ENCODE results near the gene NFIB. TPM values are rescaled to one million over a fixed set of nuclear protein-coding genes. Genes with fewer than 3 reads are reported as not detected.

The NFIB gene
- total RNA-seq, 2 donors from 2014 or later, result 74.4 to 80.1 TPM

DNA sequence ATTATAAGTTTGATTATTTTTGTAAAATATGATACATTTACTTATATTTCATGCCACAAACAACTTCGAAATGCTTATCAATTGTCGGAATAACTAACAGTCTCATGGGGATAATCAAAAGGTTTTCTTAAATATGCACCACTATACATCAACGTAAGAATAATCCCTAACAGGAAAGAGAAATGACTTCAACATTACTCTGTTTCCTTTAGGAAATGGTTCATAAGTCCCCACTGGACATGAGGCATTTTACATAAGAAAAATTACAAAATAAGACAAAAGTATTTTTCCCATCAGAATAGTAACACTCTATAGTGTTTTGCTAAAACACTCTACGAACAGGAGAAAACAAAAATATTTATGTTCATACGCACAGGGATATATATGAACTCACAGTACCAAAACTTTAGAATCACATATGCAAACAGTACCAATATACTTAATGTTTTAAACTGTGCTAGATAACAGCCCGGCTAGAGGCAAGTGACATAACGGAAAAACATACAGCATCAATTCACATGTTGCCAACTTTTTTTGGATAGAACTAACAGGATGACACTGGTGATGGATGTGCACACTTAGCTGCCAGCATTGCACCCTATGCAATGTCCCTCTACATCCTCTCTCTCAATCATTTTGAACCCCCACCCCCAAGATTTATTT, 120.5 kb downstream of the NFIB start:
- Histone ChIP-seq H3K27me3 (no peaks in the 10 kb centered on the region), H3K36me3 (no peaks in the 10 kb centered on the region), H3K4me1 (peaks cover 0 to 62% of the 10 kb centered on the region in 2 donors), H3K9me3 (no peaks in the 10 kb centered on the region), H3K4me3 (no peak overlapping the region), H3K27ac (no peak overlapping the region)
- DNase-seq (ENCODE audit: low spot score), result no peak
- TF ChIP-seq, protein P1, sequence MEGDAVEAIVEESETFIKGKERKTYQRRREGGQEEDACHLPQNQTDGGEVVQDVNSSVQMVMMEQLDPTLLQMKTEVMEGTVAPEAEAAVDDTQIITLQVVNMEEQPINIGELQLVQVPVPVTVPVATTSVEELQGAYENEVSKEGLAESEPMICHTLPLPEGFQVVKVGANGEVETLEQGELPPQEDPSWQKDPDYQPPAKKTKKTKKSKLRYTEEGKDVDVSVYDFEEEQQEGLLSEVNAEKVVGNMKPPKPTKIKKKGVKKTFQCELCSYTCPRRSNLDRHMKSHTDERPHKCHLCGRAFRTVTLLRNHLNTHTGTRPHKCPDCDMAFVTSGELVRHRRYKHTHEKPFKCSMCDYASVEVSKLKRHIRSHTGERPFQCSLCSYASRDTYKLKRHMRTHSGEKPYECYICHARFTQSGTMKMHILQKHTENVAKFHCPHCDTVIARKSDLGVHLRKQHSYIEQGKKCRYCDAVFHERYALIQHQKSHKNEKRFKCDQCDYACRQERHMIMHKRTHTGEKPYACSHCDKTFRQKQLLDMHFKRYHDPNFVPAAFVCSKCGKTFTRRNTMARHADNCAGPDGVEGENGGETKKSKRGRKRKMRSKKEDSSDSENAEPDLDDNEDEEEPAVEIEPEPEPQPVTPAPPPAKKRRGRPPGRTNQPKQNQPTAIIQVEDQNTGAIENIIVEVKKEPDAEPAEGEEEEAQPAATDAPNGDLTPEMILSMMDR (IDR thresholded peaks at IDR 0.05), result no peak

DNA sequence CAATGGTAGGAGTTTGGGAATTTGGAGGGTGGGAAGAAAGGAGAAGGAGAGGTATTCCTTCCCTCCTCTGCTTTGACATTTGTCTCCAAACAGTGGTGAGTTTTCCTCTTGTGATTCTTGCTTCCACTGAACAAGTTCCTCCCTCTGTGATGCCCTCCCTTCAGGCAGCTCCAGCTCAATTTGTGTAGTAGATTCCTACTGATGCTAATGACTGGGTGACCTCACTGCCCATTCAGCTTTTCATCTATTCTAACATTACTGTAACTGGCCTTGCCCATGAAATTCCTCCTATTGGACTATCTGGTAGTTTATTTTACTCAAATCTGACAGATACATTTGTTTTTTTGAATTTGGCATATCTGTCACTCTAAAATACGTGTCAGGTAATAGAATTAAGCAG, 121.4 kb downstream of the NFIB start:
- H3K4me1 ChIP-seq, result peaks cover 0 to 63% of the 10 kb centered on the region in 2 donors
- TF ChIP-seq, protein P1 (IDR thresholded peaks at IDR 0.05), result no peak
- DNase-seq (ENCODE audit: low spot score), result no peak
- no peak overlapping the region for H3K27ac ChIP-seq
- H3K27me3 ChIP-seq, result no peaks in the 10 kb centered on the region
- H3K36me3 ChIP-seq, result no peaks in the 10 kb centered on the region
- no peaks in the 10 kb centered on the region for H3K9me3 ChIP-seq
- H3K4me3 ChIP-seq, result no peak overlapping the region

DNA sequence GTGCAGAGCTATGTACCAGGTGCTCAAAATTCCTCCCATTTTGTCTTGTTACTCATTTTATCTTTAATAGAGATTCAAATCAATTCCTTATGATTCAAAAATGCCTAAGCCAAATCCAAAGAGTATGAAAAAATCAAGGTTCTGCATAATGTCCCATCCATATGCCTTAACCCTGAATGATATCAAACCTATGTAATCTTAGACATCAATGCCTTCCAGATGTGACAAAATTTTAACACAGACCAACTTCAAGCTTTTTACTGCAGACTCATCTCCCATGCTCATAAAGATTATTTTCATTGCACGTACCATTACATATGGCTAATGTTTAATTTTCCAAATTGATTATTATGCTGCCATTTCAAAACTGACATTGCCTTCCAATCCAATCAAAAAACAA, 122.4 kb downstream of the NFIB start:
- DNase-seq (ENCODE audit: low spot score), result no peak
- H3K4me1 ChIP-seq, result peaks cover 0 to 60% of the 10 kb centered on the region in 2 donors

DNA sequence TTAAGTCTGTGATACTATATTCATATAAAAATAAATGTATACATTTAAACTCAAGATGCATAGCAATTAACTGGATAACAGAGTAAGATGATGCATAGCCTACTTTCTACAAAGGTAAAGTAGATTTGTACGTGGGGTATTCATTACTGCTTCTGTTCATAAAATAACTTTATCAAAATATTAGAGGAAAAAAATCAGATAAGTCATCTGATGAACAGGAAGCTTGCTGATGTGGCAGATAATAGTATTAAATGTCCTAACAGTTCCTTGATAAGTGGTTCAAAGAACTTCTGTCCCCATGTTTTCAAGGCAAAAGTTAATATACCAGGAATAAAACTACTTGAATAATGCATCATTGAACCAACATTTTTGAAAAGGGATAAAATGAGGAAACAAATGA, 123.7 kb downstream of the NFIB start:
- H3K27ac ChIP-seq, result no peak overlapping the region
- TF ChIP-seq, protein P1 (IDR thresholded peaks at IDR 0.05), result no peak
- no peaks in the 10 kb centered on the region for H3K9me3 ChIP-seq
- H3K36me3 ChIP-seq, result no peaks in the 10 kb centered on the region
- DNase-seq (ENCODE audit: low spot score), result no peak
- no peak overlapping the region for H3K4me3 ChIP-seq
- no peaks in the 10 kb centered on the region for H3K27me3 ChIP-seq
- peaks cover 0 to 58% of the 10 kb centered on the region in 2 donors for H3K4me1 ChIP-seq

More for the DNA sequence above, 122.4 kb downstream of the NFIB start:
- no peaks in the 10 kb centered on the region for H3K36me3 ChIP-seq
- H3K27me3 ChIP-seq, result no peaks in the 10 kb centered on the region
- H3K9me3 ChIP-seq, result no peaks in the 10 kb centered on the region
- H3K27ac ChIP-seq, result no peak overlapping the region
- TF ChIP-seq, protein P1 (IDR thresholded peaks at IDR 0.05), result no peak
- H3K4me3 ChIP-seq, result no peak overlapping the region

DNA sequence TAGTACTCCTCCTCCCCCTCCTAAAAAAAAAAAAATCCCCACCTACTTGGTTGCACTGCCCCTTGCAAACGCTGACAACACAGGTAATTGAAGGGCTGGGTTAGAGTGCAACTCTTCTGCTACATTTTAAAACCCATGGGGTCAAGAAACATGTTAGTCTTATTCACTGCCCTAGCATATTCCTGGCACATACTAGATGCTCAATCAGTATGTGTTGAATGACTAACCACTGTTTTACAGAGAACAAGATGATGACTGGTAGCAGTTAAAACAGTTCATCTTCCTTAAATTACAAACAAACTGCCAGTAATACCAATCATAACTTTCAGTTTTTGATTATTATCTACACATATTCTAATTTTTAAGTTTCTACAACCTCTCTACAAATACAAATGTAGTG, 124.4 kb downstream of the NFIB start:
- no peak overlapping the region for H3K4me3 ChIP-seq
- H3K4me1 ChIP-seq, result peaks cover 0 to 51% of the 10 kb centered on the region in 2 donors
- no peaks in the 10 kb centered on the region for H3K36me3 ChIP-seq
- TF ChIP-seq, protein P1 (IDR thresholded peaks at IDR 0.05), result no peak
- no peaks in the 10 kb centered on the region for H3K9me3 ChIP-seq
- H3K27me3 ChIP-seq, result no peaks in the 10 kb centered on the region
- DNase-seq (ENCODE audit: low spot score), result no peak
- no peak overlapping the region for H3K27ac ChIP-seq

DNA sequence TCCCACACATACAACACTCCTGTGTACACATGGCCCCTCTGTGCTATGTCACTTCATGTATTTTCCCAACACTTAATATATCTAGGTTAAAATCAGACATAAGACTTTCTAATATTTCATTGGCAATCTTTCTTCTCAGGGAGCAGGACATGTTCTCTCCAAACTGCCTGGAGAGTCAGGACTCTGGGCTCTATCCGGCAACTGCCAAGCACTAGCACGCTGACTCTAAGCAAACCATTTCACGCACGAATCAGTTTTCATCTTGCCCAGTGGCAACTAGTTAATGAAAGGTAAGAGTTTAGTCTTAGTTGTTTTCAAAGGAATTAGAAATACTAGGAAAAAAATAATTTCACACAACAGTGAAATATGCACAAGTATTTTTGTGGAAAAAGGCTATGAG, 124.8 kb downstream of the NFIB start:
- no peak overlapping the region for H3K27ac ChIP-seq
- no peak overlapping the region for H3K4me3 ChIP-seq
- no peak for DNase-seq (ENCODE audit: low spot score)
- H3K27me3 ChIP-seq, result no peaks in the 10 kb centered on the region
- no peaks in the 10 kb centered on the region for H3K36me3 ChIP-seq
- no peaks in the 10 kb centered on the region for H3K9me3 ChIP-seq
- TF ChIP-seq, protein P1 (IDR thresholded peaks at IDR 0.05), result no peak
- H3K4me1 ChIP-seq, result peaks cover 0 to 50% of the 10 kb centered on the region in 2 donors
